Stimulated activated CD8-positive, alpha-beta memory T cell treated with anti-CD3 and anti-CD28 coated beads, Interleukin-15, amount 100 ng/mL, for 24 hours (primary cell): ENCODE data around the gene ZNRF3.
"Not testable (repeated sequence)": the region's sequence is repeated elsewhere in the genome, so short reads cannot be mapped to it uniquely, and the experiment has no call there.

Experiments
- DNase-seq: peaks from one replicate; pipeline ENCODE4 v3.0.0-alpha.2; 2020; ENCODE audit warnings: low read depth

ZNRF3 gene

DNA sequence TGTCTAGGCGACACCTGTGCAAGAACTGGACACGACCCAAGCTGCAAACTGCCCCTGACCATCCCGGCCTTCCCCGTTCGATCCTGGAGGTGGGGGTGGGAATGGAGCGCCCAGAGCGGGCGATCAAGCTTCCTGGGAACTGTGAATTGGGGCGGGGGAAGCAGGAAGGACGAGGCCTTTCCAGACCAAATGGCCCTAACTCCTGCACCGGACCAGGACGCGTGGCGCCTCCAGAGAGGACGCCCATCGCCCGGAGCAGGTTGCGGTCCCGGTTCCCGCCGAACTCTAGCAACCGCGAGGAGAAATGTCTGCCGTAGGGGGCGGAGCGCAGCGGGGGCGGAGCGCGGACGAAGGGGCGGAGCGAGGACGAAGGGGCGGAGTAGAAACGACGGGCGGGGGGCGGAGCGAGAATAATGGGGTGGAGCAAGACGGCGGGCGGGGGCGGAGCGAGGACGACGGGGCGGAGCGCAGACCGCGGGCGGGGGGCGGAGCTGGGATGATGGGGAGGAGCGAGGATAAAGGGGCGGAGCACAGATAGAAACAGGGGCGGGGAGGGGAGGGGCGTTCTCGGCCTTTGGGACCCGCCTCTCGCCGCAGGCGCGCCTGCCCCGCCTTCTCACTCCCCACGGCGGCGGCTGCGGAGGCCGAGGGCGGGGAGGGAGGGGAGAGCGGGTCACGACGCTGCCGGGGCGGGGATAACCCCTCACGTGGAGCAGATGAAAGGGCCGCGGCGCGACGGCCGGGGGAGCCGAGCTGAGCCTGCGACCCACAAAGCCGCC lies at the start of gene ZNRF3:
Gene ZNRF3 (plus strand): TSS at position 695 of the 779 bp plus-strand sequence. CDS start 195 bp downstream, outside the sequence.
- peak; percentile 92 for DNase-seq

DNA sequence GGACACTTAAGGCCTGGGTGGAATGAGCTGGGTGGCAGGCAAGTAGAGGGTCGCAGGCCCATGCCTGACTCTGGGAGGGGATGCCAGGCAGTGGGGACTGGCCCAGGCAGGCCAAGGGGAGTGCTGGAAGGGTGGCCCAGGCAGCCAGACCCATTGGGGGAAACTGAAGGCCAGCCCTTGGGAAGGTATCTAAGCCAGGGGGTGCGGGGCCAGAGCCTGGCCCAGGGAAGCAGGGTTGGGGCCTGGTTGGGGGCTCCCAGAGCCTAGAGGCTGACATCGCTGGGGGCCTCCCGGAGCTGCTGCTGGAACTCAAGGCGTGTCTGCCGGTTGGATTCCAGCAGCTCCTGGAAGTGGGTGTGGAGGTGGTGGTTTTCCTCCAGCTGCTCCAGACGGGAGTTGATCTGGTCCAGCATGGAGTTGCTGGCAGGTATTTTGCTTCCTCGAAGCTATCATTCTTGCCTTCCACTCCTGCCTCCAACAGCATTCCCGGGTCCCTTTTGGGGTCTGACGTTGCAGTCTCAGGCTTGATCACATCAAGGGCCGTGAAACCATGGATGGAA lies 47.7 kb upstream of the ZNRF3 start:
- no peak for DNase-seq

DNA sequence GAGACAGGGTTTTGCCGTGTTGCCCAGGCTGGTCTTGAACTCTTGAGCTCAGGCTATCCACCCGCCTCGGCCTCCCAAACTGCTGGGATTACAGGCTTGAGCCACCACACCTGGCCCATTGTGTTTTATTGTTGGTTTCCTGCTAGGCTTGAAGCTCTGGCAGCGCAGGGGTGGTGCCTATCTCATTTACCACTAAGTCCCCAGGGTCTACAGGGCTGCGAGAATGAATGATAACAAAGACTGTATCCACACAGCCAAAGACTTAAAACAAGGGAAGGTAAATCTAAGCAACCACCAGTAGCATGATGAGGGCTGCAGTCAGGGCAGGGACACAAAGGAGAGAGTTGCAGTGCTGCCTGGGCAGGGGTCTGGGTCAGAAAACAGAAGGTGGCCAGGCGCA lies 45.7 kb upstream of the ZNRF3 start:
- DNase-seq: no peak

DNA sequence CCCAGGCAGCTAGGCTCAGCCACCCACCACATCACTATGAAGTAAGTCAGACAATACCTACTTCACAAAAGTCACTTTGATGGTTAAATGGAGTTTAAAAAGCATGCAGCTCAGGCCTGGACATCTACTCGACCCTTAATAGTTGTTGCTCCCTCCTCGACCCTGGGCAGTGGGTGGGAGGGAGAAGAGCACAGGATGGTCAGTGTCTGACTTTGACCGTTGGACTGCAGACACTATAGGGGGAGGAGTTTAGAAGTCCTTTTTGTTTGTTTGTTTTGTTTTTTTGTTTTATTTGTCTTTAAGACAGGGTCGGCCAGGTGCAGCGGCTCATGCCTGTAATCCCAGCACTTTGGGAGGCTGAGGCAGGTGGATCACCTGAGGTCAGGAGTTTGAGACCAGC lies 44.4 kb upstream of the ZNRF3 start:
- no peak for DNase-seq

DNA sequence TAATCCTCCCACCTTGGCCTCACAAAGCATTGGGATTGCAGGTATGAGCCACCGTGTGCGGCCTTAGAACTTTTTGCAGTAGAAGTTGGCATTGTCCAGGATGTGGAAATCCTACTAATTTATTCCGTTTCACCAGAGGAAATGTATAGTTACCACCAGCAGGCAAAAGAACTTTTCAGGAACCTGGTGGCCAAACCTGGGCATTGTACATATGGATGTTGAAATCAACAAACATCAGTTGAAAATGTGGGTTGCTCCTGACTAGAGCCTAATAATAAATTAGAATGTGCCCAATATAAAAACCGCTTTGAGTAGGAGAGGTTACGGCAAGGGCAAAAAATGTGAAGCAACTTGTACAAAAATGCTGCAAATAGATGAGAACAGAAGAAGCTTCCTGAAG lies 42.3 kb upstream of the ZNRF3 start:
- no peak for DNase-seq

DNA sequence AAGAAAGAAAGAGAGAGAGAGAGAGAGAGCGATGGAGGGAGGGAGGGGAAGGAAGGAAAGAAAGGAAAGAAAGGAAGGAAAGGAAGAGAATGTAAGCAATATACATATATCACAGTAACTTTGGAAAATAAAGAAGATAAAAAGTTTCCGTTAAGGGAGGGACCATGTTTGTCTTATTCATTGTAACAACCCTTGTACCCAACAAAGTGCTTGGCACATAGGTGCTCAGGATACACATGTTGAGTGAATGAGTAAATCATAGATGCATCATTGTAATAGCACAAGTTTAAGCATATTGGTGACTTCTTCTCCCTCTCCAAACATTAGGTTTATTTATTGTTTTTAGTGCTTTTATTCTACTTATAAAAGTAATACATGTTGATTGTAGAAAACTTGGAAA lies 39.7 kb upstream of the ZNRF3 start:
- DNase-seq: no peak

DNA sequence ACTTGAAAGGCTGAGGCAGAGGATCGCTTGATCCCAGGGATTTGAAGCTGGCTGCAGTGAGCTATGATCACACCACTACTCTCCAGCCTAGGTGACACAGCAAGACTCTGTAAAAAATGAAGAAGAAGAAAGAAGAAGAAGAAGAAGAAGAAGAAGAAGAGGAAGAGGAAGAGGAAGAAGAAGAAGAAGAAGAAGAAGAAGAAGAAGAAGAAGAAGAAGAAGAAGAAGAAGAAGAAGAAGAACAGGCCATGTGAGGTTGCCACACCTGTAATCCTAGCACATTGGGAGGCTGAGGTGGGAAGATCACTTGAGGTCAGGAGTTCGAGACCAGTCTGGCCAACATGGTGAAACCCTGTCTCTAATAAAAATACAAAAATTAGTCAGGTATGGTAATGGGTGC lies 39.1 kb upstream of the ZNRF3 start:
- DNase-seq: not testable (repeated sequence)

DNA sequence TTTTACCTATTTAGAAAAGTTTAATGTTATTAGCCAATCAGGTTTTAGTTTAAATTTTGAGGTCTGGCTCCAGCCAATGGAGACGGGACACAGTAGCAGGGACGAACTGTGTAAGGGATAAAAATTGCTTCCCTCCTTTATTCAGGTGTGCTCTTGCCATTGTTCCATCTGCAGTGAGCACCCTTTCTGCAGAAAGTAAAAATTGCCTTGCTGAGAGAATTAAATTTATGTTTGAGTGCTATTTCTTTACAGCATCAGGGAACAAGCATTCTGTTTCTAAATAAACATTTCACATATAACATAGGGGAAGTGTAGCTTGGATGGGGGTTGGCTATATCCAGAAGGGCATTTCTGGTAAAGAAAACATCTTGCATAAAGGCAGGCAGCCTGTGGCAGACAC lies 36.4 kb upstream of the ZNRF3 start:
- no peak for DNase-seq

DNA sequence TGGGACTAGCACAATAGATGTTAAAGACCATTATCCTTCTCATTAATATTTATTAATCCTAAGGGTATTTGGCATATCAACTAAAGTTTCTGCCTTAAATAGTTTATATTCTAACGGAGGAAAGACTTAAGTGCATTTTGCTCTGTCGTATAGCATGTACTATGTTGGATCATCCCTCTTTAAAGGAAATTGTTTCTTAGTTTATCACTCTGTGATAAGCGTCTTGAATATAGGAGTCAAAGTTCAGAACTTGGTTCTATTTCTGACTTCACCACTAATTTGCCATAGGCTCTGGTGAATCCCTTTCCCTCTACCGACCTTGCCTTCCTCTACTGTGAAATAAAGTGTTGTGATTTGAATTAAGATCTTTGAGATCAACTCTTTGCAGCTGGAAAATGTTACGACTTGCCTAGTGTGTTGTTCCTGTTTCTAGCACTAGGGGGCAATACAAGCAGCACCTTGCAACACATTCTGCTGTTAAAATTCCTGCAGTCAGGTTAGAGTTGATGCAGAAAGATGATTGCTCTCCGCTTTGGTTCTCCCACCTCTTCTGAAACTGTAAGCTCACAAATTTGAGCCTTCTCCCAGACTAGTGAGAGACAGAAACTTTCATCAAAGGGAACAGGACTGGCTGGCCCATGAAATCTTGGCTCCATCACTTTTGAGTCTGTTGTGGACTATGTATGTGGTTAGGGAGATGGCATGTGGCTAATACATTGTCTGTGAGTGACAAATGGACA lies 27.8 kb upstream of the ZNRF3 start:
- DNase-seq: no peak

DNA sequence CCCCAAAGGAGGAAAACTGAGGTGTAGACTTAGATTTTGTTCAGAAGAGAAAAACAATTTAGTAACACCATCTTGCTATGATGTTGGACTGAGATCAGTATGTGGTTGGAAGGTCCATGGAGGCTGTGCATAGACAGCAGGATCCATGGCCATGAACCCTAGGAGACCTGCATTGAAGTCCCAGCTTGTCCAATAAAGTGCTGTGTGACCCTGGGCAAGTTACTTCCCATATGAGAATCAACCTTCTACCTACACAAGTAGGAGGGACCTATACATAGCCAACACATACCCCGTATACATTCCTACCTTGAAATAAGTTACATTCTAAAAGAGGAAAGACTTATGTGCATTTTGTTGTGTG lies 27.3 kb upstream of the ZNRF3 start:
- DNase-seq: no peak

DNA sequence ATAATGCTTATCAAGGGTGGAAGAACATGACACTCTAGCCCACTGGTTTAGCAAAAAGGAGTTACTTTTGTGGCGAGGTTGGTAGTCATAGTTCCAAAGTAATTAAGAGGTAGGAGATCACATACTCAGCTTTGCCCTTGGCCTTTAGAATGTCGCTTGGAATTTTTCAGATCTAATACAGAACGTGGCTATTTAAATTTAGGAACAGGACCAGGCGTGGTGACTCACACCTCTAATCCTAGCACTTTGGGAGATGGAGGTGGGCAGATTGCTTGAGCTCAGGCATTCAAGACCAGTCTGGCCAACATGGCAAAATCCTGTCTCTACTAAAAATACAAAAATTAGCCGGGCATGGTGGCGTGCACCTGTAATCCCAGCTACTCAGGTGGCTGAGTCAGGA lies 26.1 kb upstream of the ZNRF3 start:
- DNase-seq: no peak

DNA sequence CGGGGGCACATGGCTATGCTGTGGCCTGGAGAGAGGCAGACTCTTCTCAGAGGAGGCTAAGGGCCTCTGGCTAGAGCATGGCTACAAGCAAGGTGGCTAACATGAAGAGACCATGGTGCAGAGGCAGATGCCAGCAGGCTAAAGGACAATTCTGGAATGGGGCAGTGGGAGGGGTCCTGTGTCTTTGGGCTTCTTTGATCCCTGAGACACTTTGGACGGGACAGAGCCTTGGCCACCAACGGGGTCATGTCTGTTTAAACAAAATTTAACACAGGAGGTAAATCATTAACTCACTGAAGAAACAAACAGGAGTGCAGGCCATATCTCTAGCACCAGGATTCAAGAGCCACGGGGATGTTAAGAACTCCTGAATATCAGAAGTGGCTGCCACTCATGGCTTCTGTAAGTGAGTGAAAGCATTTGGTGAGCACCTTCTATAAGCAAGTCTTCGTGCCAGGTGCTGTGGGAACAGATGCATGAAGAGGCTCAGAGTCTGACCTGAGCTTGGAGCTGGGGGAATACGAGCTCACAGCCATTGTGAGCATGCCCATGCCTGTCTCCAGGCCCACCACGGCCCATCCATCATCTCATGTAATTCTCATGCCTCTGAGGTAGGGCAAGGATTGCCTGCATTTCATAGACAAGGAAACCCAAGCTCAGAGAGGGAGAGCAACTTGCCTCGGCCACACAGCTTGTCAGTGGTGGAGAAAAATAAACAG lies 18.3 kb upstream of the ZNRF3 start:
- no peak for DNase-seq

DNA sequence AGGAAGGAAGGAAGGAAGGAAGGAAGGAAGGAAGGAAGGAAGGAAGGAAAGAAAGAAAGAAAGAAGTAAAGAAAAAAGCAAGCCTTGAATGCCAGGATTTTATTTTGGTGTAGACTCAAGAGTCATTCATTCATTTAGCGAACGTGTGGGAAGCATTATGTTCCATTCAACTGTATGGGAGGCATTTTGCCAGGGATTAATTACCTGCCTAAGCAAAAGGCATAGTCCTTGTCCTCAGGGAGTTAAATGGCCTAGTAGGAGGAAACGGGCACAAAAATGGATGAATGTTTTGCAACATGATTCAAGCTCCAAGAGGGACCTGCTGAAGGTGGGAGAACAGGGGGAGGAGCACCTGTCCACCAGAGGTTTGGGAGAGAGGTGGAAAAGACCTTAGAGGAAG lies 16.2 kb upstream of the ZNRF3 start:
- DNase-seq: no peak

DNA sequence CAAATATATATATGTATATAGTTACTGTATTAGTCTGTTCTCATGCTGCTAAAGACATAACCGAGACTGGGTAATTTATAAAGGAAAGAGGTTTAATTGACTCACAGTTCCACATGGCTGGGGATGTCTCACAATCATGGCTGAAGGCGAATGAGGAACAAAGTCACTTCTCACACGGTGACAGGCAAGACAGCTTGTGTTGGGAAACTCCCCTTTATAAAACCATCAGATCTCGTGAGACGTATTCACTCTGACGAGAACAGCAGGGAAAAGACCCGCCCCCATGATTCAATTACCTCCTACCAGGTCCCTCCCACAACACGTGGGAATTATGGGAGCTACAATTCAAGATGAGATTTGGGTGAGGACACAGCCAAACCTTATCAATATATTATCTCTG lies 15.0 kb upstream of the ZNRF3 start:
- not testable (repeated sequence) for DNase-seq

DNA sequence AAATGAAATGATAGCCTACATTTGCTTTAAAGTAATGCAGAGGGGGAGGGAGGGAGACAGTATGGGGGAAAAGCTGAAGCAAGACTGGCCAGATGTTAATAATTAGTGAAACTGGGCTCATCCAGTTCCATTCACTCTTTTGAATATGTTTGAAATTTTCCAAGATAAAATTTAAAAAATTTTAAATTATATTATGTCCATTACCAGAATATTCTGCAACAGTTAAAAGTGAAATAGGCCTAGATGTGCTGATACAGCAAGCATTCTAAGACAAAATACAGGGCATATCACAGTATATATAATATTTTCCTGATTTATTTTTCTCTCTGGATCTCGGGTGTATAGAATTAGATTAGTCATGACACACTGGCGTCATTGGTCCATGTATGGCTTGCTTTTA lies 13.6 kb upstream of the ZNRF3 start:
- no peak for DNase-seq

DNA sequence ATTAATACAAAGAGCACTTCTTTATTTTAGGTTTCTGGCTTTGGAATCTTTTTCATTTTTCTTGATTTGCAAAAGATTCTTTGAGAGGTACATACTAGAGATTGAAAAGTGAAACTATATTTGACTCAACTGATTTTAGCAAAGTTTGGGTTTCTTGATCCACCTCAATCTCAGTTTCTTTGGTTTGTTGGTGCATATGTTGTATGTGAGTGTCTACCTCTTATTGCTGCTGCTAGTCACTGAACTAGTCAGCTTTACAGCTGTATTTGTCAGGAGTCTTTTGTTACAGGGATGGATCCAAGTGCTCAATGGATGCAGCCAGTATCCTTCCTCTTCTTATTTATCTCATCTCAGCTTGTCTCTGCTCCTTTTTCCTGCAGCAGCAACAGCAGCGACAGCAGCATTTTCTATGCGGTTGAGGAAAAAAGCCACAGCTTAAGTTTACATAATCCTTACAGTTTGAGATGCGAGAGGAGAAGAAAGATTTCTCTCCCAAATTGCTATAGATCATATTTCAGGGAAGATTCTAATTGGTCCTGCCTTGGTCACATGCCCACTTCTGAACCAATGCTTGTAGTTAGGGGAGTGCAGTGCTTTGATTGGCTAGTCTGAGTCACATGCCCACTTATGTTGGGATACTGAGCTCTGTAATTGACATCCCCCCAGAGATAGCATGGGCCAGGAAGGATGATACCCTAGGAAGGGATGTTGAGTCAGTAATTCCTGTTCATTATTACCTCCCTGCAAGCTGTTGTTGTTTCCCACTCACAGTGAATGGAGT lies 10.0 kb upstream of the ZNRF3 start:
- no peak for DNase-seq

DNA sequence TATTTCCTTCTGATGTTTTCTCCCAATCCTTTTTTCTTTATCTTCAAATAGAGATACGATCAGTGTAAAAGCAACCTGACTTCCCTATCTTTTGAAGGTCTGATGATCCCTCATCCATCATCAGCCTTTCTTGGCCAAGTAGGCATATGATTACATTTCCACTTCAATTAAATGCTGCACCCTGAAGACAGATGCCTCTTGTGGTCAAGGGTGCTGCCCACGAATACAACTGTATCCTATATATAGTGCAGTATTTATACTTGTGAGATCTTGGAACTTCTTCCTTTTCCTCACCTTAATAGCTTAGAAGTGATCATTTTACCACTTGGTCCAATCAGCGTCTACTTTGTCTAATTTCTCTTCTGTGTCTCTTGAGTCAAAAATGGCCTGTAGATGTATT lies 9.3 kb upstream of the ZNRF3 start:
- no peak for DNase-seq

DNA sequence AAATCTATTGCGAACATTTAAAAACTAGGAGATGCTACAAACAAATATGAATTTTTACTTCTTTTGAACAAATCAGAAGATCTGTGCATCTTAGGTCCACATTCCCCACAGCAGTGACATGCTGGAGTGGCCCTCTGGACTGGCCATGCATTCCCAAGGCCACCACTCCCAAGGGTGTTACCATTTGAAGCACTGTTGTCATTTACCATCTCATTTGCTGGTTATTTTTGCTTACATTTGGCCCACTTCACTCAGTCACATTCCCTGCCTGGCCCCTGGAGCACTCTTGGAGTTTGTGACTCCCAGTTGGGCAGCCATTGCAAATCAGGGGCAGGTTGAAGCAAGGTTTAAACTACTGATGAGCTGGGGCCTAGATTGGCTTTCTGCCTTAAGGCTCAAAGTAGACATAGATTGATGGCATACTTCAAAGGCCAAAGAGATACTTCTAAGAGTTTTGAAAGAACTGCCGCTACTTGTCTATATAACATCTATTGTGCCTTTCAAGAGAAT lies 8.5 kb upstream of the ZNRF3 start:
- DNase-seq: no peak

DNA sequence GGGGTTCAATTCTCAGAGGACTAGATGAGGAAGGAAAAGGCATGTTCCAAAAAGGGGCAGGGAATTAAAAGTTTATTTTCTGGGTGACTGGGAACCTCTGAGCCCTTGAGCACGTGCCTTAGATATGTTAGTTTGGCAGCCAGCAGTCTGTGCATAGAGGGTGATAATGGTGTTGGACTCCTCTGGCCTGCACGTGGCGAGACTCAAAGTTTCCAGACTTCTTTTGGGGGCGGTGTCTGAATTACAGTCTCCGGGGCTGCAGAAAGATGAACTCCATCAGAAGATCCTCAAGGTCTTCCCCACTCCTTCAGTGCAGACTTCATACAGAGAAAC lies 861 bp upstream of the ZNRF3 start:
- DNase-seq: no peak

DNA sequence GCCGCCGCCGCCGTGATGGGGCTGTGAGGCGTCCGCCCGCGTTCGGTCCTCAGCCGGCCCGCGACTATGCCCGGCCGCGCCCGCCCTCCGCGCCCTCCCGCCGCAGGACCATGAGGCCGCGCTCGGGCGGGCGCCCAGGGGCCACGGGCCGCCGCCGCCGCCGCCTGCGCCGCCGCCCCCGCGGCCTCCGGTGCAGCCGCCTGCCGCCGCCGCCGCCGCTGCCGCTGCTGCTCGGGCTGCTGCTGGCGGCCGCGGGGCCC lies 215 bp downstream of the ZNRF3 start:
- DNase-seq: no peak

DNA sequence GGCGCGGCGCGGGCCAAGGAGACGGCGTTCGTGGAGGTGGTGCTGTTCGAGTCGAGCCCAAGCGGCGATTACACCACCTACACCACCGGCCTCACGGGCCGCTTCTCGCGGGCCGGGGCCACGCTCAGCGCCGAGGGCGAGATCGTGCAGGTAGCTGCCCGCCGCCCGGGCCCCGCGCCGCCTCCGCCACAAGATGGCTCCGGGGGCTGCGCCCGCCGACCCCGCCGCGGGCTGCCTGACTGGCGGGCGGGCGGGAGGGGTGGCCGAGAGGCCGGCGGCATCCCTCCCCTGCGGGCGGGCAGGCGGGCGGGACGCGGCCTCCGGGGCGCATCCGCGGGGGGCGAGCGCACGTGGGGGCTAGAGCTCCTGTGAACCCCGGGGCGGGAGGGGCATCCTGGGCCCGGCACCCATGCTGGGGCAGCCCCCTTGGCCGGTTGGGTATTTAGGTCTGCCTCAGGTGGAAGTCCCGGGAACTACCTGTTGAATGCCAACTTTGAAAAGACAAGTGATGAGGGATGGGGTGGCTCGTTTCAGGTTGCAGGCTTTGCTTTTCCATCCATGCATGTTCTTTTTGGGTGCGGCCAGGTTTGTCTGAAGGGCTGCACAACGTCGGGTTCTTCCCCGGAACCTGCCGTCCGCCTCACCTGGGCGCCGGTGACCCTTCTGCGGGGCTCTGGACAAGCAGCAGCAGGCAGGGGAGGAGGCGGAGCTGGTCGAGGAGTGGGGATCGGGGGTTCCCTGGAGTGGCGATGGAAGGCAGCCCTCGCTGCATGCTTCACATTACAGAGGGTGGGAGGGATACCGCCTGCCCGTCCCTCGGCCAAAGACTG lies 760 bp downstream of the ZNRF3 start:
- DNase-seq: no peak
